HG02852 (cell line): ENCODE measurements around the gene ZPLD1.

Source experiments
- ATAC-seq: cut with Tn5 transposase; IDR thresholded peaks from one replicate; pipeline ENCODE4 v1.9.1; 2021; ENCODE audit warnings: mild to moderate bottlenecking, moderate library complexity; ENCODE audit not compliant: unreplicated experiment

The ZPLD1 gene

GRCh38 chr3:102521246-102521645 lies 86.4 kb downstream of the ZPLD1 start:
- ATAC-seq, result no peak

- ATAC-seq, result peak; percentile 90
These were observed 90.8 kb downstream of the ZPLD1 start for GRCh38 chr3:102525624-102526023.

- no peak for ATAC-seq
These were observed 92.0 kb downstream of the ZPLD1 start for GRCh38 chr3:102526865-102527264.

- no peak for ATAC-seq
These were observed 93.9 kb downstream of the ZPLD1 start for GRCh38 chr3:102528727-102529126.
